B cell (primary cell): ENCODE measurements around the gene PEX11B.

ENCODE experiments used
- CTCF ChIP-seq: fragments of 200-600 bp; IDR thresholded peaks from one replicate; pipeline ENCODE4 v1.8.0; 2022; ENCODE audit warnings: antibody characterized with exemption, mild to moderate bottlenecking
- EZH2 ChIP-seq: IDR thresholded peaks from 2 replicates; pipeline ENCODE4 v1.6.1; 2012; ENCODE audit warnings: borderline replicate concordance, low read depth, mild to moderate bottlenecking, moderate library complexity, low read length; ENCODE audit not compliant: insufficient read depth, poor library complexity, severe bottlenecking

DNA sequence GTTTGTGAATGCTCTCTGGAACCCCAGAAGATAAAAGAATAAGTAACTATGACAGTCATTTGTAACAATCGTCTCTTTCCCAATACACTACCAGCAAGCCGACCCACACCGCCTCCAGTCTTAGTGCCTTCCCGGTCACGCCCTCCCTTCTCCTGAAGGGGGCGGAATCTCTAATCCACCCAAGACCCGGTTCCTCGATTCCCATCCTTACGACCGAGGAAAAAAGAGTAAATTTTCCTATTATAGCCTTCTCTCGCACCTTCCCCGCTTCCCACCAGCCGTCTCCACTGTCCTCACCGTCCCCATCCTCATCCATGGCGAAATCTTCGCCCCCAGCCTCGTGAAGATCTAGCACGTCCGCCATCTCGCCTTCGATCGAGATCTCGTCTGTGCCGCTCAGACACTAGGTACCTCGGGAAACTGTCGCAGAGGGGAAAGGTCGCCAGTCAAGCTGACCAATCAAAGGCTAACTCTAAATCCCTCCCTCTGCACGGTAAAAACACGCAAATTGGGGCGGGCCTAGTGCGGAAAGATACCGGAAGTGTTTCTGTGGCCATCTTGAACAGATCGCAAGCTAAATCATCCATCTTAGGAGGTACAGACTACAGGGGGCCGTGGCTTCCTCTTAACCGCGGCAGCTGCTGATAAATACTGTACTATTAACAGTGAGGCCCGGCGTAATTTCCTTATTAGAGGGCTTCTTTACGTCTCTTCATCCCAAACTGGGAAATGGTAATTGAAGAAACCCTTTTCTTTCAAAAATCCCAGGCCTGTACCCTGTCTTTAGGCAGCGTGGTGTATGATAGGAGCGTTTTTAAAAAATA lies 8.8 kb upstream of the PEX11B start, which contains the start of gene RBM8A:
- TF ChIP-seq CTCF: peak; percentile 81
- no peak for TF ChIP-seq EZH2
